AG10803 (cell line): ENCODE results near the gene DPM2.

Experiments
- DNase-seq: peaks from one replicate; pipeline ENCODE4 v3.0.0; 2010; ENCODE audit warnings: low read depth
- H3K4me3 ChIP-seq: 2 replicates; pipeline ENCODE4 v1.5.1; 2011; ENCODE audit warnings: mild to moderate bottlenecking, low read length, control low read depth
- CTCF ChIP-seq: conservative IDR thresholded peaks from 2 replicates; pipeline ENCODE4 v1.5.1; 2011; ENCODE audit warnings: mild to moderate bottlenecking, low read length, control low read depth, inconsistent platforms

DPM2 gene

GRCh38 chr9:127893392-127893791 lies 44.3 kb downstream of the DPM2 start:
- no peak for DNase-seq
- H3K4me3 ChIP-seq = no peak overlapping the region
- TF ChIP-seq CTCF = no peak

- no peak for TF ChIP-seq CTCF
- H3K4me3 ChIP-seq = no peak overlapping the region
- no peak for DNase-seq
Measured at GRCh38 chr9:127892831-127893230, 44.8 kb downstream of the DPM2 start.

GRCh38 chr9:127890053-127890452 lies 47.6 kb downstream of the DPM2 start:
- no peak for DNase-seq
- no peak for TF ChIP-seq CTCF
- no peak overlapping the region for H3K4me3 ChIP-seq

- no peak for DNase-seq
- H3K4me3 ChIP-seq = no peak overlapping the region
- no peak; the same call in 1 of the 2 replicates for TF ChIP-seq CTCF
Measured at GRCh38 chr9:127887792-127888191, 49.9 kb downstream of the DPM2 start.

- no peak for TF ChIP-seq CTCF
- no peak for DNase-seq
- no peak overlapping the region for H3K4me3 ChIP-seq
Measured at GRCh38 chr9:127886401-127886972, 51.2 kb downstream of the DPM2 start.

- TF ChIP-seq CTCF = no peak
- DNase-seq = no peak
- H3K4me3 ChIP-seq = no peak overlapping the region
Measured at GRCh38 chr9:127885508-127886281, 52.0 kb downstream of the DPM2 start.
